ENCODE measurements around the gene PIH1D1. TPM values are rescaled to one million over a fixed set of nuclear protein-coding genes. Genes with fewer than 3 reads are reported as not detected.

Gene PIH1D1
- total and polyA plus RNA-seq, 2 of the 13 experiments (the other 11 are each of a cell fraction or from before 2014, with no cell fraction given) = 110 to 137 TPM

- TF ChIP-seq PHB2 (IDR thresholded peaks at IDR 0.05; ENCODE audit: partially characterized antibody) = no peak
- peak; percentile 67; the same call in 1 of the 2 replicates for TF ChIP-seq TBX2 (CRISPR knock-in tag; IDR thresholded peaks at IDR 0.05; ENCODE audit: borderline replicate concordance)
- TF ChIP-seq, protein P1, sequence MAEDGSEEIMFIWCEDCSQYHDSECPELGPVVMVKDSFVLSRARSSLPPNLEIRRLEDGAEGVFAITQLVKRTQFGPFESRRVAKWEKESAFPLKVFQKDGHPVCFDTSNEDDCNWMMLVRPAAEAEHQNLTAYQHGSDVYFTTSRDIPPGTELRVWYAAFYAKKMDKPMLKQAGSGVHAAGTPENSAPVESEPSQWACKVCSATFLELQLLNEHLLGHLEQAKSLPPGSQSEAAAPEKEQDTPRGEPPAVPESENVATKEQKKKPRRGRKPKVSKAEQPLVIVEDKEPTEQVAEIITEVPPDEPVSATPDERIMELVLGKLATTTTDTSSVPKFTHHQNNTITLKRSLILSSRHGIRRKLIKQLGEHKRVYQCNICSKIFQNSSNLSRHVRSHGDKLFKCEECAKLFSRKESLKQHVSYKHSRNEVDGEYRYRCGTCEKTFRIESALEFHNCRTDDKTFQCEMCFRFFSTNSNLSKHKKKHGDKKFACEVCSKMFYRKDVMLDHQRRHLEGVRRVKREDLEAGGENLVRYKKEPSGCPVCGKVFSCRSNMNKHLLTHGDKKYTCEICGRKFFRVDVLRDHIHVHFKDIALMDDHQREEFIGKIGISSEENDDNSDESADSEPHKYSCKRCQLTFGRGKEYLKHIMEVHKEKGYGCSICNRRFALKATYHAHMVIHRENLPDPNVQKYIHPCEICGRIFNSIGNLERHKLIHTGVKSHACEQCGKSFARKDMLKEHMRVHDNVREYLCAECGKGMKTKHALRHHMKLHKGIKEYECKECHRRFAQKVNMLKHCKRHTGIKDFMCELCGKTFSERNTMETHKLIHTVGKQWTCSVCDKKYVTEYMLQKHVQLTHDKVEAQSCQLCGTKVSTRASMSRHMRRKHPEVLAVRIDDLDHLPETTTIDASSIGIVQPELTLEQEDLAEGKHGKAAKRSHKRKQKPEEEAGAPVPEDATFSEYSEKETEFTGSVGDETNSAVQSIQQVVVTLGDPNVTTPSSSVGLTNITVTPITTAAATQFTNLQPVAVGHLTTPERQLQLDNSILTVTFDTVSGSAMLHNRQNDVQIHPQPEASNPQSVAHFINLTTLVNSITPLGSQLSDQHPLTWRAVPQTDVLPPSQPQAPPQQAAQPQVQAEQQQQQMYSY (CRISPR knock-in tag; IDR thresholded peaks at IDR 0.05) = no peak
- no peak for TF ChIP-seq MAFG (CRISPR knock-in tag; IDR thresholded peaks at IDR 0.05)
- TF ChIP-seq DNMT1 (CRISPR knock-in tag; IDR thresholded peaks at IDR 0.05) = no peak
- TF ChIP-seq KLF16 (CRISPR knock-in tag; IDR thresholded peaks at IDR 0.05) = no peak
- TF ChIP-seq, protein P2, sequence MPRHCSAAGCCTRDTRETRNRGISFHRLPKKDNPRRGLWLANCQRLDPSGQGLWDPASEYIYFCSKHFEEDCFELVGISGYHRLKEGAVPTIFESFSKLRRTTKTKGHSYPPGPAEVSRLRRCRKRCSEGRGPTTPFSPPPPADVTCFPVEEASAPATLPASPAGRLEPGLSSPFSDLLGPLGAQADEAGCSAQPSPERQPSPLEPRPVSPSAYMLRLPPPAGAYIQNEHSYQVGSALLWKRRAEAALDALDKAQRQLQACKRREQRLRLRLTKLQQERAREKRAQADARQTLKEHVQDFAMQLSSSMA (CRISPR knock-in tag; IDR thresholded peaks at IDR 0.05) = 0 out of 2 replicates have a peak, but pooled peaks have one; percentile 45
- TF ChIP-seq ZNF432 (CRISPR knock-in tag; IDR thresholded peaks at IDR 0.05; ENCODE audit: borderline replicate concordance) = no peak
- TF ChIP-seq ZNF501 (CRISPR knock-in tag; IDR thresholded peaks at IDR 0.05) = peak; percentile 80
- TF ChIP-seq TCF12 (IDR thresholded peaks at IDR 0.05) = no peak
- TF ChIP-seq TCF12 (CRISPR knock-in tag; IDR thresholded peaks at IDR 0.05) = no peak
- no peak for TF ChIP-seq SRSF4 (IDR thresholded peaks at IDR 0.05; ENCODE audit: low read depth, low read length, poor library complexity, severe bottlenecking)
- no peak for TF ChIP-seq TOE1 (CRISPR knock-in tag; IDR thresholded peaks at IDR 0.05)
- TF ChIP-seq ARNTL (CRISPR knock-in tag; IDR thresholded peaks at IDR 0.05) = peak; percentile 41; the same call in 1 of the 2 replicates
- no peak for TF ChIP-seq ZNF224 (CRISPR knock-in tag; IDR thresholded peaks at IDR 0.05)
- no peak for TF ChIP-seq MIXL1 (CRISPR knock-in tag; IDR thresholded peaks at IDR 0.05)
- no peak for TF ChIP-seq ZNF468 (CRISPR knock-in tag; IDR thresholded peaks at IDR 0.05)
- TF ChIP-seq SMYD3 (CRISPR knock-in tag; IDR thresholded peaks at IDR 0.05) = no peak
- TF ChIP-seq CREBL2 (CRISPR knock-in tag; IDR thresholded peaks at IDR 0.05; ENCODE audit: borderline replicate concordance) = no peak
- TF ChIP-seq CBFB (CRISPR knock-in tag; IDR thresholded peaks at IDR 0.05) = peak; percentile 54; the same call in 1 of the 2 replicates
- 0 out of 2 replicates have a peak, but pooled peaks have one; percentile 51 for TF ChIP-seq ZNF350 (CRISPR knock-in tag; IDR thresholded peaks at IDR 0.05; ENCODE audit: borderline replicate concordance, low read depth)
- no peak for TF ChIP-seq ZNF383 (CRISPR knock-in tag; IDR thresholded peaks at IDR 0.05; ENCODE audit: borderline replicate concordance)
- TF ChIP-seq ZKSCAN8 (CRISPR knock-in tag; IDR thresholded peaks at IDR 0.05; ENCODE audit: borderline replicate concordance) = no peak
- no peak for TF ChIP-seq ZNF260 (CRISPR knock-in tag; IDR thresholded peaks at IDR 0.05; ENCODE audit: borderline replicate concordance, low read depth)
These were observed 22.4 kb upstream of the PIH1D1 start, which contains the start of gene FLT3LG (continued) for GRCh38 chr19:49473868-49474541.
